ENCODE data around the gene LRRFIP1.

- TF ChIP-seq EP300 (IDR thresholded peaks at IDR 0.05; ENCODE audit: borderline replicate concordance) (no peak), CREB1 (IDR thresholded peaks at IDR 0.05; ENCODE audit: low read depth) (no peak), USF1 (IDR thresholded peaks at IDR 0.05) (no peak), CEBPB (IDR thresholded peaks at IDR 0.05) (no peak), ZBTB7A (IDR thresholded peaks at IDR 0.05; ENCODE audit: low read depth) (no peak), RAD21 (IDR thresholded peaks at IDR 0.05; ENCODE audit: low read depth) (no peak), REST (IDR thresholded peaks at IDR 0.05; ENCODE audit: low read depth) (no peak), TEAD4 (IDR thresholded peaks at IDR 0.05) (no peak), MAX (IDR thresholded peaks at IDR 0.05) (no peak), TCF12 (IDR thresholded peaks at IDR 0.05; ENCODE audit: low read depth) (no peak), YY1 (IDR thresholded peaks at IDR 0.05; ENCODE audit: low read depth) (no peak), EGR1 (IDR thresholded peaks at IDR 0.05) (no peak), NFIC (IDR thresholded peaks at IDR 0.05) (no peak), TAF1 (IDR thresholded peaks at IDR 0.05; ENCODE audit: low read depth) (no peak)
Measured at GRCh38 chr2:237708961-237709360, 81.6 kb downstream of the LRRFIP1 start.
